A204.1 (cell line): ENCODE data around the gene CHI3L1.

Experiments used
- FAIRE-seq: peaks from 2 replicates; lab custom pipeline; 2012; peaks lifted over from hg19 to GRCh38; lab: Jason Lieb, UNC

CHI3L1 gene

DNA sequence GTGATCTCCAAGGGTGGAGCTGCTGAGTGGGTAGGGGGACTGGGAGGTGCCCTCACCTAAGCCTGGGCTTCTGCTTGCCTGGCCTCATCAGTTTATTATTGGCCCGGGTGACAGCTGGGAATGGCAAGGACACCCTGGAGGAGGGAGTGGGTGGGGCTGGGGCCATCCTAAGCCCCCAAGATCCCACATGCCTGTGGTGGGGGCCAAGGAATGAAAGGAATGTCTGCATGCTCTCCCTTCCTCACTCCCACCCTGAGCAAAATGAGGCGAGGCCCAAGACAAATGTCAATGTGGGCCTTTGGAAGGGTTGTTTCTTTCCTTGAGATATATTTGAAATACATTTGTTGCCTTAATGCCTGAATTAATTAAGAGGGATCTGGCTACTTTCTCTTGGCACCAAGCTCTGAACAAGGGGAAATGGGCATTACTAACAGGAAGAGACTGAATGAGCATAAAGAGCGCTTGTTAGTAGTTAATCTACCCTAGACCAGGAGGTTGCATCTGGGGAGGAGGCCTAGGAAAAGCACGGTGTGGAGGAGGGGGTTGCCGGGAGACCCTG, 19.7 kb upstream of the CHI3L1 start:
- FAIRE-seq, result no peak

DNA sequence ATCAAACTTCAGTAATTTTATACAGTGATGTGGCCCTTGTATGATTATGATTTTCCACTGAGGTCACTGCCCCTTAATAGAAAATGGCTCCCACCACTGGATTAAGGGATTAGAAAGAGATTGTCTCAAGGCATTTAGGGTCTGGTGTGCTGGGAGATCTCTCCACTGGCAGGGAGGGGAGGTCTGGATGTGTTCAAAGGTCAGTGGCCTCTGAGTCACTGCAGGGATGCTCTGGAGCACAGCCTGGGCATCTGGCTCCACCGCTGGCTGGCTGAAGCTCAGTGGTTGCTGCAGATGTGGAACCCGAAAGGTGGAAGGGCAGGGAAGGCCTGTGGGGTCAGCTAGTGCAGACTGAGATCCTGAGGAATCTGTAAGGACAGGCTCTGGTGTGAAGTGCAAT, 18.3 kb upstream of the CHI3L1 start:
- FAIRE-seq, result no peak

- FAIRE-seq, result no peak
Measured at GRCh38 chr1:203202431-203203245, 16.1 kb upstream of the CHI3L1 start.

DNA sequence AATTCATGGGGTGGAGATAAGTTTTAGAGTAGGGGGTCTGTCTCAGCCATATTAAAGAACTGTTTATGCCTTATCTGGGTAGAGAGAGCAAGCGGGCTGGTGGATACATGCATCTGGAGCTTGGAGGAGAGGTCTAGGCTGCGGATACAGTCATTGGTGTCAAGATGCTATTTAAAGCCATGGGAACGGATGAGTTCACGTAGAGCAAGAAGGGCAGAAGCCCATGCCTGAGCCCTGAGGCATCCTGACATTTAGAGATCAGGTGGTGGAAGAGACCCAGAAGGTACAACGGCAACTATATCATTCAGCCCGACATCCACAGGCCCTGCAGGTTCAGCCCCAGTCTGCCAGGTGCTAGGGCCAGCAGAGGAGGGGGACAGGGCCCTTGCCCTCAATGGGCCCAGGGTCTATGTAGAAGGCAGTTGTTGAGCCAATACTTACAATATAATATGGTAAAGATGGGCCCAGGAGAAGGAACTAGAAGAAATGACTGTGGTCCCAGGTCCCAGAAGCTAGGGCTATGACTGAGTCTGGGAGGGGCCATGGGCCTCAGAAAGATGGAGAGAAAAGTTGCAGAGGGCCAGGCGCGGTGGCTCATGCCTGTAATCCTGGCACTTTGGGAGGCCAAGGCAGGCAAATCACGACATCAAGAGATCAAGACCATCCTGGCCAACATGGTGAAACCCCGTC, 15.2 kb upstream of the CHI3L1 start:
- no peak for FAIRE-seq

GRCh38 chr1:203200916-203201315, 14.4 kb upstream of the CHI3L1 start:
- no peak for FAIRE-seq

DNA sequence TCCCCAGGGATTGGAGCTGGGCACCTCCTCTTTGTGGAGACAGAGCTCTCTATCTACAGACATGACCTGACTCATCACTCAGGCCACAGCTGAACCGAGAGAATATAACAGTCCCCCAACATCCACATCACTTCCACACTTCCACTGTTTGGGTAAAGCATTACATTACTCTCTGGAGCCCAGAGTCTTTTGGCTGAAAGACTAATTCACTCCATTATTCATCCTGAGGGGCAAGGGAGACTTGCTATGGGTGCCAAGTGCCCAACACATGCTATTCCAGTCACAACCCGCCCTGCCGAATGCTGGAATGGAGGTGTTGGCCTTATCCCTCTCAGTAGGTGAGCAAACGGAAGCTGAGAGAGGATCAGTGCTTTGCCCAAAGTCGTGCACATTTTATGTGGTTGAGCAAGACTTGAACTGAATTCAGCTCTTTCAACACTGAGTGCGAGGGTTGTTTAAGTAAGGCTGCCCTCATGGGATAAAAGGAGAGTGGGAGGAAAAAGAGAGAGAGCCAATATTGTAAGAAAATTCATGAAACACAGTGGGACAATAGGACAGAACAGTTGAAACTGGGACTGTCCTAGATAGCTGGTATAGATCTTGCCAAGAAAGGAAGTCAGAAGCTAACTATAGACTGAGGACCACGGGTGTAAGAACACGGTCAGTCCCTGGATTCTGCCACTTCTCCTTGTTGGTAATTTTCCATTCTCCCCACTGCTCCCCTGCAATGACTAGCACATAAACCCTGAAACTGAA, 13.5 kb upstream of the CHI3L1 start:
- no peak for FAIRE-seq

GRCh38 chr1:203199481-203199815, 12.9 kb upstream of the CHI3L1 start:
- no peak for FAIRE-seq

- FAIRE-seq, result no peak
Measured at GRCh38 chr1:203199002-203199401, 12.5 kb upstream of the CHI3L1 start.

DNA sequence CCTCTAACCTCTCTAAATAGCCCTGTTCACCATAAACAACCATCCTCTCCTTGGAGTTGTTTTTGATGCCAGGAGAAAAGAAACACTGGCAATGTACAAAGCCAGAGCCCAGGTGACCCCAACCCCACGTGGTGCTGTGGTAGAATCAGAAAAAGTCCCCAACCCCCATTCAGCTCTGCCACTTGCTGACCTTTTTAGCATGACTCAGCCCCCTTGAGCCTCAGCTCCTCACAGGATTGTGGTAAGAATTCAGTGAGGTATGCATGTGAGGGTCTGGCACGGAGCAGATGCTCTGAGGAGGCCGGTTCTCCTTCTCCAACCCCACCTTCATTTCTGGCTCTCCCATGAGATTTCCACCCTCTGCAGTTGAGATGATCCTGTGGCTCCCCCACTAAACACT, 11.1 kb upstream of the CHI3L1 start:
- no peak for FAIRE-seq

DNA sequence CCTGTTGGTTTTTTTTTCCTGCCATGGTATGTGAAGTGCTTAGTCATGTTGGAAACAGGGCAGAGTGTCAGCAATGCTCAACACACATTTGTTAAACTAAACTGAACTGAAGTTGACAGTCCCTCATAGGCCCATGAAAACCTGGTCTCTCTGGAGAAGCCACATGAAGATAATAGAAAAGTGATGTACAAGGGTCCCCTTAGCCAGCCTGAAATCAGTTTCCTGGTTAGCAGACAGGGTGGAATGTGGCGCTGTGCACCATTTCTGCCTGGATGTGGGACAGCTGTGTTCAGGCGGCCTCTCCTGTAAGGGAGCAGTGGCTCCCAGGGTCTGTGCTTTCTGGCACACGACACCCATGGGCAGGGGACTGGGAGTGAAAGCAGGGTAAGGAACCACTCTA, 9.9 kb upstream of the CHI3L1 start:
- no peak for FAIRE-seq

- no peak for FAIRE-seq
Measured at GRCh38 chr1:203190949-203191348, 4.4 kb upstream of the CHI3L1 start.

- no peak for FAIRE-seq
Measured at GRCh38 chr1:203189951-203190352, 3.4 kb upstream of the CHI3L1 start.

DNA sequence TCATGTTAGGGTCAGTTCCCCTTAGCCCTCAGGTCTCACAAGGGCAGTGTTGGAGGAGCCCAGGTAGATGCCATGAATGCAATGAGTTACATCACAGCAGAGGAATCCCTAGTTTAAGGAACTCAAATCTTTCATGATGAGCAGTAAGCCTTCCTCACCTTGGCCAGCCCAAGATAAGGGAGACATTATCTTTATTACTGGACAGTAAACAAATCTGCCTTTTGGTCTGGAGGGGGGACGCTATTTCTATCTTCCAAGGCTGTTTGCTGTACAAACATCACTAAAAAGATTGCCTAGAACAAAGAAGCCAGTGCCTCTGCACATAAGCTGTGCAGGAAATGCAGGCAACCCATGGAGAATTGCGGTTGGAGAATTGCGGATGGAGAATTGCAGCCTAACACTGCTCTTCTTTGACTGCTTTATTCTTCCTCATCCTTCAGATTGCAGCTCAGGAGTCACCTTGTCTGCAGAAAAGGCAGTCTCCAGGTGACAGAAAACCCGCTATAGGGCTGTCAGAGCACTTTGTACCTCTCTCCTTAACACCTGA, 2.3 kb upstream of the CHI3L1 start:
- no peak for FAIRE-seq

GRCh38 chr1:203187689-203188264, 1.3 kb upstream of the CHI3L1 start:
- FAIRE-seq, result no peak

DNA sequence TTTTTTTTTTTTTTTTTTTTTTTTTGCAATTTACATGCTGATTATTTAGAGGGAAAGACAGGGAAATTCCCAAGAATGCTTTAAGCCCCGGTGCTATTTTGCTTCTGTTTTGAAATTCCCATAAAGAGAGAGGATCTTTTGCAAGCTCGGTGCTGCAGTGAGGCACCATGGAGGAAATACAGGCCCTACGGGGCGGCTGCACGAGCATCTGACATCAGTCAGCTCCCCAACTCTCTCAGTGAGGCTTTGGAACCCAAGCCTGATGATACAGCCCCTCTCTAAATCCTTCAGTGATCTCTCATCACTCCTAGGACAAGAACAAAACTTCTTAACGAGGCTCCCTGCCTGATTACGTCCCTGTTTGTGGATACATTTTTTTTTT, 791 bp upstream of the CHI3L1 start:
- no peak for FAIRE-seq

DNA sequence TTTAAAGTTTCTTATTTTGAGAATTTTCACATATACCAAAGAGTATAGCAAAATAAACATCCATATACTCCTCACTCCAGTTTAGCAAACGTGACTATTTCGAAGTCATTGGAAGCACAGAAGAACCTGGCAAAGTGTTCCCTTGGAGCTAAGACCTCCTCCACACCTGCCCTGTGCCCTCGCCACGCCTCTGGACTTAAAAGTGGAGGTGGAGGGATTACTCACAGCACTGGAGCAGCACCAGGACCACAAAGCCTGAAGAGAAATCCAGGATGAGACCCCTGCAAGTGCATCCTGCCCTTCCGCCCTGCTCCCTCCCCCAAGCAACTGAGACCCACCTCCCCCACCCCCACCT, 436 bp downstream of the CHI3L1 start:
- no peak for FAIRE-seq

DNA sequence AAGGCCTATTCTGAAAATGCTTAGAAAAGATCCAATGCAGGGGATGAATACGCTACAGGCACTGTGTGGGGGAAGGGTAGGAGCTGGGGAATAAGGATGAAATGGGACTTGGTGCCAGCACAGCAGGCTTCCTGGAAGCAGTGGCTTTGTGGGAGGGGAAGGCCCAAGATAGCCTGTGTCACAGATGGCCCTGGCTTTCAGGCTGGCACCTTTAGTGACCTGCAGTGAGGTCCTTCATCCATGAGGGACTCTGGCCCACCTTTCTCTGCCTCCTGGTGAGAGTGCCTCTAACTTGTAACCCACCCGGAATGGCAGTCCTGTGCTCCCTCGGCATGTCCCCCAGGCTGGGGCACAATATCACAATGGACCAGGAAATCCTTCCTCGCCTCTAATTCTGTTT, 919 bp downstream of the CHI3L1 start:
- FAIRE-seq, result no peak

- FAIRE-seq, result no peak
Measured at GRCh38 chr1:203185061-203185461, 1.4 kb downstream of the CHI3L1 start.

DNA sequence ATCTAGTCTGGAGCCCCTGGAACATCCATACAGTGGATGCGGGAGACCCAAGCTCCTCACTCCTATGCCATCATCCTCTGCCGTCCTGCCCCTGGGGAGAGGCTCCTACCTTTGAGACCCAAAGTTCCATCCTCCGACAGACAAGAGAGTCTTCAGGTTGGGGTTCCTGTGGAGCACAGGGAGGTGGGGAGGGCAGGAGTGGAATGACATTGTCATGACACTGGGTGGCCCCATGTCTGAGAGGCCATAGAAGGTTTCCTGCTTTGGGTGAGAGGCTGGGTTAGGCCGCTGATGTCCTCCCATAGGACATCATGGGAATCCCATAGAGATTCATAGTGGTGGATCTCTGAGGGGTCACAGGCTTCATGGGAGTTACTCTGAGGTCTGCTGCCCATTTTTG, 2.0 kb downstream of the CHI3L1 start:
- FAIRE-seq, result no peak

- no peak for FAIRE-seq
Measured at GRCh38 chr1:203183828-203184227, 2.7 kb downstream of the CHI3L1 start.

DNA sequence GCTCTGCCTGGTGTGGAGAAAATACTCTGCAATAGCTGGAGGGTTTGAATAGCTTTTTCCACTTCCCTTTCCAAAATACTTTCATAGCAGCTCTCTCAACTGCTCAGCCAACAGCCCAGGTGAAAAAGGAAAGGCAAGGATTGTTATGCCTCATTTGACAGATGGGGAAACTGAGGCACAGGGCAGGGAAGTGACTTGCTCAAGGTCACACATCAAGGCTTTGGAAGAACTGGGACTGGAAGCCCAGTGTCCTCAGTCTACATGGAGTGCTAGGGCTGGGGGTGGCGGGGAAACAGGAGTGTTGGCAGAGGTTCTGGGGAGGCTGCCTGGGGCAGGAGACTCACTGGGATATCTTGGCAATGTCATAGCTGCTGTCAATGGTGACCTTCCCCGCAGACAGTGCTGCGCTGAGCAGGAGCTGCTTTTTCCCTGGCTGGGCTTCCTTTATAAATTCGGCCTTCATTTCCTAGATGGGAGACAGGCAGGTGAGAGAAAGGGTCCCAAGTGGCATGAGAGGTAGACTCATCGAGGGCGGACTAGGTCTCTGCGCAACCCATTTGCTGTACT, 4.0 kb downstream of the CHI3L1 start:
- no peak for FAIRE-seq
